ENCODE results near the gene MIF4GD. TPM values are rescaled to one million over a fixed set of nuclear protein-coding genes. Genes with fewer than 3 reads are reported as not detected.

MIF4GD gene
- polyA plus RNA-seq, 1 donor from 2014 or later: 27.7 TPM

- H3F3A ChIP-seq (ENCODE audit: insufficient read depth, low read length, poor library complexity, severe bottlenecking): no peaks in the 10 kb centered on the region
- no peak for TF ChIP-seq CTCF (IDR thresholded peaks at IDR 0.05; ENCODE audit: poor library complexity, severe bottlenecking)
- no peak for TF ChIP-seq EP300 (conservative IDR thresholded peaks at IDR 0.05; ENCODE audit: poor library complexity, severe bottlenecking)
- no peak for TF ChIP-seq RAD21 (conservative IDR thresholded peaks at IDR 0.05)
- no peak for TF ChIP-seq SMC3 (conservative IDR thresholded peaks at IDR 0.05; ENCODE audit: poor library complexity)
- TF ChIP-seq EZH2 (IDR thresholded peaks at IDR 0.05; ENCODE audit: borderline replicate concordance, insufficient read depth, low read length, poor library complexity, severe bottlenecking): no peak
- no peak for TF ChIP-seq TAF1 (IDR thresholded peaks at IDR 0.05; ENCODE audit: low read depth)
- no peak for TF ChIP-seq REST (IDR thresholded peaks at IDR 0.05; ENCODE audit: borderline replicate concordance)
- TF ChIP-seq MXI1 (conservative IDR thresholded peaks at IDR 0.05; ENCODE audit: poor library complexity, severe bottlenecking): no peak
- TF ChIP-seq POLR2AphosphoS5 (IDR thresholded peaks at IDR 0.05): no peak
Observed at GRCh38 chr17:75266316-75267152, 4.5 kb downstream of the MIF4GD start.

GRCh38 chr17:75265614-75266315, 5.3 kb downstream of the MIF4GD start:
- no peaks in the 10 kb centered on the region for H3F3A ChIP-seq (ENCODE audit: insufficient read depth, low read length, poor library complexity, severe bottlenecking)
- TF ChIP-seq POLR2AphosphoS5 (IDR thresholded peaks at IDR 0.05): no peak
- no peak for TF ChIP-seq REST (IDR thresholded peaks at IDR 0.05; ENCODE audit: borderline replicate concordance)
- TF ChIP-seq EZH2 (IDR thresholded peaks at IDR 0.05; ENCODE audit: borderline replicate concordance, insufficient read depth, low read length, poor library complexity, severe bottlenecking): no peak
- no peak for TF ChIP-seq SMC3 (conservative IDR thresholded peaks at IDR 0.05; ENCODE audit: poor library complexity)
- no peak for TF ChIP-seq TAF1 (IDR thresholded peaks at IDR 0.05; ENCODE audit: low read depth)
- no peak for TF ChIP-seq RAD21 (conservative IDR thresholded peaks at IDR 0.05)
- TF ChIP-seq EP300 (conservative IDR thresholded peaks at IDR 0.05; ENCODE audit: poor library complexity, severe bottlenecking): no peak
- TF ChIP-seq MXI1 (conservative IDR thresholded peaks at IDR 0.05; ENCODE audit: poor library complexity, severe bottlenecking): no peak
- TF ChIP-seq CTCF (IDR thresholded peaks at IDR 0.05; ENCODE audit: poor library complexity, severe bottlenecking): no peak
- no peaks in the 10 kb centered on the region for H3K9me3 ChIP-seq (ENCODE audit: low read length)
- H3K27me3 ChIP-seq (ENCODE audit: insufficient read depth, low read depth, low read length): no peaks in the 10 kb centered on the region
- no peak overlapping the region for H3K27ac ChIP-seq (ENCODE audit: low read length)
- H3K36me3 ChIP-seq (ENCODE audit: insufficient read depth, low read length): no peaks in the 10 kb centered on the region
- H2AFZ ChIP-seq (ENCODE audit: low read depth, low read length): no peak overlapping the region
- H4K20me1 ChIP-seq (ENCODE audit: insufficient read depth): no peaks in the 10 kb centered on the region
- no peak overlapping the region for H3K4me2 ChIP-seq (ENCODE audit: low read length)
- H3K79me2 ChIP-seq (replicated peaks; ENCODE audit: insufficient read depth, low read length): peaks cover 14% of the 10 kb centered on the region
- no peak overlapping the region for H3K9ac ChIP-seq (ENCODE audit: low read length)
- no peak overlapping the region for H3K4me3 ChIP-seq (ENCODE audit: low read length)
- no peaks in the 10 kb centered on the region for H3K9me2 ChIP-seq (ENCODE audit: insufficient read depth, low read length)

More at GRCh38 chr17:75266316-75267152, 4.5 kb downstream of the MIF4GD start:
- no peak overlapping the region for H3K4me2 ChIP-seq (ENCODE audit: low read length)
- no peaks in the 10 kb centered on the region for H4K20me1 ChIP-seq (ENCODE audit: insufficient read depth)
- H3K79me2 ChIP-seq (replicated peaks; ENCODE audit: insufficient read depth, low read length): peaks cover 12% of the 10 kb centered on the region
- H3K9me3 ChIP-seq (ENCODE audit: low read length): no peaks in the 10 kb centered on the region
- H3K9me2 ChIP-seq (ENCODE audit: insufficient read depth, low read length): no peaks in the 10 kb centered on the region
- H3K27ac ChIP-seq (ENCODE audit: low read length): no peak overlapping the region
- H3K36me3 ChIP-seq (ENCODE audit: insufficient read depth, low read length): no peaks in the 10 kb centered on the region
- no peaks in the 10 kb centered on the region for H3K27me3 ChIP-seq (ENCODE audit: insufficient read depth, low read depth, low read length)
- no peak overlapping the region for H3K4me3 ChIP-seq (ENCODE audit: low read length)
- no peak overlapping the region for H2AFZ ChIP-seq (ENCODE audit: low read depth, low read length)
- H3K9ac ChIP-seq (ENCODE audit: low read length): no peak overlapping the region
